CD4-positive, alpha-beta T cell (primary cell): ENCODE results near the gene HECTD1. TPM values are rescaled to one million over a fixed set of nuclear protein-coding genes. Genes with fewer than 3 reads are reported as not detected.

Source experiments
- ATAC-seq: fragments of 200-7000 bp; cut with Tn5 transposase; one replicate; pipeline ENCODE4 v1.10.0; 2022; ENCODE audit warnings: mild to moderate bottlenecking; ENCODE audit not compliant: poor library complexity
- CTCF ChIA-PET: fragments of 350-600 bp; sonication (Branson Sonifier 250); formaldehyde crosslinking; loops from one replicate; lab custom pipeline; 2021; ENCODE audit warnings: antibody characterized with exemption, inconsistent platforms; lab: Charles Lee
- POLR2A ChIA-PET: fragments of 350-600 bp; sonication (Branson Sonifier 250); formaldehyde crosslinking; loops from one replicate; lab custom pipeline; 2021; ENCODE audit warnings: antibody characterized with exemption, inconsistent platforms; lab: Charles Lee
- DNase-seq, 14 experiments: peaks; one replicate each; pipeline ENCODE4 v3.0.0-alpha.2; 2013 to 2020; ENCODE audit warnings: mixed read lengths in 2 of 14
- H3K27ac ChIP-seq, 2 donors: one replicate each; pipeline versions ENCODE4 v1.5.1 to v1.7.0; 2013; ENCODE audit warnings: low read length in 2 of 2, low read depth in 1 of 2, mild to moderate bottlenecking in 1 of 2
- H3K27me3 ChIP-seq, 2 experiments: 1 replicate in 1 of 2; 2 replicates in 1 of 2; pipeline versions ENCODE4 v1.6.1 to v1.7.0; 2013; ENCODE audit warnings: low read length in 2 of 2, control low read depth in 1 of 2, mild to moderate bottlenecking in 1 of 2, moderate library complexity in 1 of 2; ENCODE audit not compliant: insufficient read depth in 2 of 2, control insufficient read depth in 1 of 2
- H3K36me3 ChIP-seq: one replicate; pipeline ENCODE4 v1.6.1; 2013; ENCODE audit warnings: low read length, control low read depth; ENCODE audit not compliant: insufficient read depth
- H3K4me1 ChIP-seq: one replicate; pipeline ENCODE4 v1.6.1; 2013; ENCODE audit warnings: low read length, control low read depth; ENCODE audit not compliant: insufficient read depth
- H3K4me3 ChIP-seq: one replicate; pipeline ENCODE4 v1.5.1; 2013; ENCODE audit warnings: mild to moderate bottlenecking, low read length, moderate library complexity
- H3K9me3 ChIP-seq, 2 experiments: 1 replicate in 1 of 2; 2 replicates in 1 of 2; pipeline versions ENCODE4 v1.6.1 to v1.7.0; 2013; ENCODE audit warnings: low read length in 2 of 2, mild to moderate bottlenecking in 2 of 2, control low read depth in 1 of 2, moderate library complexity in 1 of 2; ENCODE audit not compliant: control insufficient read depth in 1 of 2, insufficient read depth in 1 of 2
- H3K27ac Mint-ChIP-seq: one replicate; pipeline ENCODE4 v1.8.0; 2020; ENCODE audit warnings: mixed read lengths
- H3K27me3 Mint-ChIP-seq: one replicate; pipeline ENCODE4 v1.8.0; 2021; ENCODE audit warnings: mixed read lengths
- H3K36me3 Mint-ChIP-seq: one replicate; pipeline ENCODE4 v1.8.0; 2021; ENCODE audit warnings: low read depth, mixed read lengths
- H3K4me1 Mint-ChIP-seq: one replicate; pipeline ENCODE4 v1.8.0; 2021; ENCODE audit warnings: low read depth, mixed read lengths
- H3K4me3 Mint-ChIP-seq: one replicate; pipeline ENCODE4 v1.8.0; 2020; ENCODE audit warnings: mild to moderate bottlenecking, mixed read lengths
- H3K9me3 Mint-ChIP-seq: one replicate; pipeline ENCODE4 v1.8.0; 2020; ENCODE audit warnings: mixed read lengths
- intact Hi-C, 2 experiments: fragments of 100-400 bp; cut with DNase I in 1 of 2; cut with micrococcal nuclease in 1 of 2; formaldehyde crosslinking; loops; one replicate each; pipeline versions ENCODE4 v1.15.1 to v1.9.0; 2023 to 2025; cut with DNase I, micrococcal nuclease
- total RNA-seq, 174 experiments: library from RNA in 2 of 174; stranded (reverse) in 2 of 174; gene quantifications; one replicate each; pipeline ENCODE4 v1.2.3 and lab custom pipeline; 2021 to 2026
- TF ChIP-seq, protein P1 (sequence below): fragments of 200-600 bp; IDR thresholded peaks from one replicate; pipeline ENCODE4 v1.8.0; 2022; ENCODE audit warnings: antibody characterized with exemption, mild to moderate bottlenecking

HECTD1 gene
- total RNA-seq, 2 experiments from 2014 or later, result 162 to 168 TPM

DNA sequence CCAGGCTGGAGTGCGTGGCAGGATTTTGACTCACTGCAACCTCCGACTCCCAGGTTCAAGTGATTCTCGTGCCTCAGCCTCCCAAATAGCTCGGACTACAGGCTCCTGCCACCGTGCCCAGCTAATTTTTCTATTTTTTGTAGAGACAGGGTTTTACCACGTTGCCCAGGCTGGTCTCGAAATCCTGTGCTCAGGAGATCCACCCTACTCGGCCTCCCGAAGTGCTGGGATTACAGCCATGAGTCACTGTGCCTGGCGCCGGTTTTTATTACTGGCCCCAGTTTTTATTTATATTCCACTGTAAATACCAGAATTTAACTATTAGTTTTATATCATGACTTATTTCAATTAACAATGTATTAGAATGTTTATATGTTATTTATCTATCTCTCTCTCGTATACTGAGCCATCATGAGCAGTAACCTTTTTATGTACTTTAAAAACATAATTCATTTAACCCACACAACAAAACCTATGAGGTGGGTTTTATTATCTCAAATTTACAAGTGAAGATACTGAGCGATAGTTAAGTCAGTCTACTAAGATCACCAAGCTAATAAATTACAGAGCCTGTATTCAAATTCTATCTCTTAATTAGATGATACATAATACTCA lies 47.8 kb downstream of the HECTD1 start:
- POLR2A ChIA-PET, result interaction anchor here (0.7 kb wide), 1 partner anchor 193 kb away, joined by 3 read pairs; no protein-coding TSS in a partner anchor
- no peaks in the 10 kb centered on the region for H3K27me3 ChIP-seq
- no peak overlapping the region for H3K27ac ChIP-seq
- TF ChIP-seq, protein P1, sequence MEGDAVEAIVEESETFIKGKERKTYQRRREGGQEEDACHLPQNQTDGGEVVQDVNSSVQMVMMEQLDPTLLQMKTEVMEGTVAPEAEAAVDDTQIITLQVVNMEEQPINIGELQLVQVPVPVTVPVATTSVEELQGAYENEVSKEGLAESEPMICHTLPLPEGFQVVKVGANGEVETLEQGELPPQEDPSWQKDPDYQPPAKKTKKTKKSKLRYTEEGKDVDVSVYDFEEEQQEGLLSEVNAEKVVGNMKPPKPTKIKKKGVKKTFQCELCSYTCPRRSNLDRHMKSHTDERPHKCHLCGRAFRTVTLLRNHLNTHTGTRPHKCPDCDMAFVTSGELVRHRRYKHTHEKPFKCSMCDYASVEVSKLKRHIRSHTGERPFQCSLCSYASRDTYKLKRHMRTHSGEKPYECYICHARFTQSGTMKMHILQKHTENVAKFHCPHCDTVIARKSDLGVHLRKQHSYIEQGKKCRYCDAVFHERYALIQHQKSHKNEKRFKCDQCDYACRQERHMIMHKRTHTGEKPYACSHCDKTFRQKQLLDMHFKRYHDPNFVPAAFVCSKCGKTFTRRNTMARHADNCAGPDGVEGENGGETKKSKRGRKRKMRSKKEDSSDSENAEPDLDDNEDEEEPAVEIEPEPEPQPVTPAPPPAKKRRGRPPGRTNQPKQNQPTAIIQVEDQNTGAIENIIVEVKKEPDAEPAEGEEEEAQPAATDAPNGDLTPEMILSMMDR, result no peak
- no peaks in the 10 kb centered on the region for H3K4me1 ChIP-seq
- DNase-seq (no peak), ATAC-seq (no peak)
- no peak overlapping the region for H3K27ac Mint-ChIP-seq
- H3K36me3 Mint-ChIP-seq, result peaks cover 67% of the 10 kb centered on the region
- H3K36me3 ChIP-seq, result peaks cover 71% of the 10 kb centered on the region
- intact Hi-C loops, result no loop called here
- H3K4me1 Mint-ChIP-seq, result no peaks in the 10 kb centered on the region
- H3K4me3 ChIP-seq, result no peak overlapping the region
- H3K4me3 Mint-ChIP-seq, result no peak overlapping the region
- no peaks in the 10 kb centered on the region for H3K27me3 Mint-ChIP-seq
- H3K9me3 Mint-ChIP-seq, result no peaks in the 10 kb centered on the region
- CTCF ChIA-PET, result no interaction called here
- H3K9me3 ChIP-seq, result no peaks in the 10 kb centered on the region

DNA sequence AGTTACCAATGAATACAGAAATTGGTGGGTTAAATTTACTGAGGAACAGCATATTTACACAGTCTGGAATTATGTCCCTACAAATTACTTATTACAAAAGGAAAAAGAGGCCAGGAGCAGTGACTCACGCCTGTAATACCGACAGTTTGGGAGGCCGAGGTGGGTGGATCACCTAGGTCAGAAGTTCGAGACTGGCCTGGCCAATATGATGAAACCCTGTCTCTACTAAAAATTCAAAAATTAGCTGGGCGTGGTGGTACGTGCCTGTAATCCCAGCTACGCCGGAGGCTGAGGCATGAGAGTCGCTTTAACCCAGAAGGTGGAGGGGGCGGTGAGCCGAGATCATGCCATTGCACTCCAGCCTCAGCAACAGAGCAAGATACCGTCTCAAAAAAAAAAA lies 52.6 kb downstream of the HECTD1 start:
- intact Hi-C loops, result no loop called here
- H3K36me3 ChIP-seq, result peaks cover 65% of the 10 kb centered on the region
- POLR2A ChIA-PET, result no interaction called here
- no peak overlapping the region for H3K4me3 ChIP-seq
- Mint-ChIP-seq H3K4me3 (no peak overlapping the region), H3K4me1 (no peaks in the 10 kb centered on the region), H3K27me3 (no peaks in the 10 kb centered on the region), H3K36me3 (peaks cover 66% of the 10 kb centered on the region), H3K27ac (no peak overlapping the region), H3K9me3 (no peaks in the 10 kb centered on the region)
- TF ChIP-seq, protein P1, result no peak
- ATAC-seq, result no peak
- H3K27ac ChIP-seq, result no peak overlapping the region
- H3K9me3 ChIP-seq, result no peaks in the 10 kb centered on the region
- no peaks in the 10 kb centered on the region for H3K27me3 ChIP-seq
- DNase-seq, result no peak
- CTCF ChIA-PET, result no interaction called here
- no peaks in the 10 kb centered on the region for H3K4me1 ChIP-seq

DNA sequence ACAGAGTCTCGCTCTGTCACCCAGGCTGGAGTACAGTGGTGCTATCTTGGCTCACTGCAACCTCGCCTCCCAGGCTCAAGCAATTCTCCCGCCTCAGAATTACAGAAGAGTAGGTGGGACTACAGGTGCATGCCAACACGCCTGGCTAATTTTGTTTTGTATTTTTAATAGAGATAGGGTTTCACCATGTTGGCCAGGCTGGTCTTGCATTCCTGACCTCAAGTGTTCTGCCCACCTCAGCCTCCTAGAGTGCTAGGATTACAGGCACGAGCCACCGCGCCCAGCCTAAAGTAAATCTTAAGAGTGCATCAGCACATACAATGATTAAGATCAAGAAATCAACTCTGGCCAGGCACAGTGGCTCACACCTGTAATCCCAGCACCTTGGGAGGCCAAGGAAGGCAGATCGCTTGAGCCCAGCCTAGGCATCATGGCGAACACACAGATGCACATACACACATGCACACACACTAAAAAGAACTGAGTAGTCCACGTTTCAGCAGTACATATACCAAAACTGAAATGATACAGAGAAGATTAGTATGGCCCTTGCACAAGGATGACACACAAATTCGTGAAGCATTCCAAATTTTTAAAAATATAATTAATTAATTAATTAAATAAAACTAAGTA lies 65.0 kb downstream of the HECTD1 start:
- Histone ChIP-seq H3K4me3 (no peak overlapping the region), H3K36me3 (peaks cover 82% of the 10 kb centered on the region), H3K27me3 (no peaks in the 10 kb centered on the region), H3K27ac (no peak overlapping the region), H3K4me1 (no peaks in the 10 kb centered on the region), H3K9me3 (no peaks in the 10 kb centered on the region)
- intact Hi-C loops, result no loop called here
- peaks cover 80% of the 10 kb centered on the region for H3K36me3 Mint-ChIP-seq
- no peaks in the 10 kb centered on the region for H3K27me3 Mint-ChIP-seq
- POLR2A ChIA-PET, result no interaction called here
- DNase-seq, result no peak
- TF ChIP-seq, protein P1, result no peak
- CTCF ChIA-PET, result no interaction called here
- H3K4me3 Mint-ChIP-seq, result no peak overlapping the region
- no peaks in the 10 kb centered on the region for H3K4me1 Mint-ChIP-seq
- H3K9me3 Mint-ChIP-seq, result no peaks in the 10 kb centered on the region
- no peak overlapping the region for H3K27ac Mint-ChIP-seq
- no peak for ATAC-seq
